OCI-LY3 (cell line): ENCODE measurements around the gene MROH9.

Experiments
- H2AFZ ChIP-seq: fragments of 200-600, 300-600 bp; shearing (Covaris generic); 2 replicates; pipeline ENCODE4 v1.6.0; 2014; ENCODE audit warnings: antibody characterized with exemption, low read depth, low read length
- H3K27ac ChIP-seq: fragments of 200-600, 300-600 bp; sonication (generic); 2 replicates; pipeline ENCODE4 v1.5.1; 2014; ENCODE audit warnings: mild to moderate bottlenecking, low read length, moderate library complexity, mixed read lengths
- H3K27me3 ChIP-seq: fragments of 200-600, 300-600 bp; sonication (generic); 2 replicates; pipeline ENCODE4 v1.6.1; 2014; ENCODE audit warnings: low read depth, low read length, mixed read lengths
- H3K36me3 ChIP-seq: fragments of 200-600, 300-600 bp; sonication (generic); replicated peaks from 2 replicates; pipeline ENCODE3; 2014; ENCODE audit warnings: low read depth, low read length, mixed read lengths
- H3K4me1 ChIP-seq: fragments of 300-600, 200-600 bp; sonication (generic); 2 replicates; pipeline ENCODE4 v1.6.1; 2014; ENCODE audit warnings: low read length, mixed read lengths
- H3K4me2 ChIP-seq: fragments of 200-600, 300-600 bp; sonication (generic); 2 replicates; pipeline ENCODE4 v1.6.1; 2014; ENCODE audit warnings: low read length, mixed read lengths
- H3K4me3 ChIP-seq: fragments of 300-600, 200-600 bp; sonication (generic); 2 replicates; pipeline ENCODE4 v1.5.1; 2014; ENCODE audit warnings: antibody characterized with exemption, mild to moderate bottlenecking, low read length, moderate library complexity
- H3K79me2 ChIP-seq: fragments of 300-600, 200-600 bp; shearing (Covaris generic); 2 replicates; pipeline ENCODE4 v1.6.1; 2014; ENCODE audit warnings: mild to moderate bottlenecking, low read length, mixed read lengths
- H3K9ac ChIP-seq: fragments of 300-600, 200-600 bp; shearing (Covaris generic); 2 replicates; pipeline ENCODE4 v1.6.0; 2014; ENCODE audit warnings: mild to moderate bottlenecking, low read length, moderate library complexity
- H3K9me3 ChIP-seq: fragments of 200-600, 300-600 bp; shearing (Covaris generic); 2 replicates; pipeline ENCODE4 v1.6.1; 2014; ENCODE audit warnings: low read length, mixed read lengths; ENCODE audit not compliant: insufficient read depth
- H4K20me1 ChIP-seq: fragments of 200-600, 300-600 bp; sonication (generic); 2 replicates; pipeline ENCODE4 v1.6.1; 2016; ENCODE audit warnings: low read length, mixed read lengths; ENCODE audit not compliant: insufficient read depth
- EZH2phosphoT487 ChIP-seq: fragments of 200-600 bp; shearing (Covaris generic); IDR thresholded peaks from 2 replicates; pipeline ENCODE4 v1.6.1; 2018; ENCODE audit warnings: antibody characterized with exemption, mixed run types, low read depth
- TF ChIP-seq, protein P1 (sequence below): fragments of 200-600, 300-600 bp; sonication (generic); IDR thresholded peaks from 2 replicates; pipeline ENCODE4 v1.5.1; 2014; ENCODE audit warnings: antibody characterized with exemption, low read length, low read depth

MROH9 gene, protein sequence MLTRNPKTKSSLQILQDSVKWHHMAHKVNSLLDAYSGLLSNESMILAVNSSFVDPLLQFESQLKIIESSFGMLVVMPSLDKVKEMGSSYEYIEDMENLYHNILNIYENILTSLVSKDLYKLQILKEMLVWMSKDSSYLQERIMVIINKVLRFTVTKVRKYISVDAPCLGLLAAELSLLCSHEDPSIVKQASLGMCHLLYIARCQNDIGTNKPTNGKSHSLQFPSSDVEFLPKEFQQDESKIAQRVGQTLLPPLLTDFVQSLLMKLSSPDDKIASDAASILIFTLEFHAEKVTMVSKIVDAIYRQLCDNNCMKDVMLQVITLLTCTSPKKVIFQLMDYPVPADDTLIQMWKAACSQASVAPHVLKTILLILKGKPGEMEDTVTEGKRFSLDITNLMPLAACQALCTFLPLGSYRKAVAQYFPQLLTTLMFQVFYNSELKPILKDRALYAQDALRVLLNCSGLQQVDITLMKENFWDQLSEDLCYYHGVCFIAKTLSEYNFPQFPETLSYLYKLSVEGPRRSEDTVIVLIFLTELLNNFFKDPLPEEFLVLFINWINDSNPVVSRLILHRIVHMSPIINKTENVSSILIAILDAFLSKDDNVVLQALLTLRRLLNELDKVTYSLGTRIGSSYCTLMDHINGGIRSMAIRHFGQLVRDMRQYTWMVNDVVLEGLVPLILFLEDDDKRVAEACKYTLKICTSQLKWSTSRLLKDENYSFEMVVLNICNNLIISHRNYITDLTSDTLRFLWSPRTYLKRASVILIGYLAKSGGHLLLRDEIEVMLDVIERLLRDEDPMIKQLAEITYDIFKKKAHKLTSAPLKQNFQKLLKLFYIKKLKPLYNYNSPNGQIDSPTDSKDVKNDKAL

GRCh38 chr1:170935231-170935630 is at the start of gene MROH9:
MROH9 (plus strand) TSS chr1:170935534; CDS start chr1:170945557, 10,023 bp downstream.
- Histone ChIP-seq H3K27me3 (no peaks in the 10 kb centered on the region), H3K27ac (no peak within 1 kb of the TSS), H3K79me2 (no peaks in the 10 kb centered on the region), H3K36me3 (peaks cover 6% of the 10 kb centered on the region), H2AFZ (no peak within 1 kb of the TSS), H3K4me2 (no peak within 1 kb of the TSS), H3K4me3 (no peak within 1 kb of the TSS), H3K9ac (no peak within 1 kb of the TSS), H3K9me3 (no peaks in the 10 kb centered on the region), H4K20me1 (no peaks in the 10 kb centered on the region), H3K4me1 (peaks cover 29% of the 10 kb centered on the region)
- TF ChIP-seq EZH2phosphoT487: no peak
- TF ChIP-seq, protein P1, sequence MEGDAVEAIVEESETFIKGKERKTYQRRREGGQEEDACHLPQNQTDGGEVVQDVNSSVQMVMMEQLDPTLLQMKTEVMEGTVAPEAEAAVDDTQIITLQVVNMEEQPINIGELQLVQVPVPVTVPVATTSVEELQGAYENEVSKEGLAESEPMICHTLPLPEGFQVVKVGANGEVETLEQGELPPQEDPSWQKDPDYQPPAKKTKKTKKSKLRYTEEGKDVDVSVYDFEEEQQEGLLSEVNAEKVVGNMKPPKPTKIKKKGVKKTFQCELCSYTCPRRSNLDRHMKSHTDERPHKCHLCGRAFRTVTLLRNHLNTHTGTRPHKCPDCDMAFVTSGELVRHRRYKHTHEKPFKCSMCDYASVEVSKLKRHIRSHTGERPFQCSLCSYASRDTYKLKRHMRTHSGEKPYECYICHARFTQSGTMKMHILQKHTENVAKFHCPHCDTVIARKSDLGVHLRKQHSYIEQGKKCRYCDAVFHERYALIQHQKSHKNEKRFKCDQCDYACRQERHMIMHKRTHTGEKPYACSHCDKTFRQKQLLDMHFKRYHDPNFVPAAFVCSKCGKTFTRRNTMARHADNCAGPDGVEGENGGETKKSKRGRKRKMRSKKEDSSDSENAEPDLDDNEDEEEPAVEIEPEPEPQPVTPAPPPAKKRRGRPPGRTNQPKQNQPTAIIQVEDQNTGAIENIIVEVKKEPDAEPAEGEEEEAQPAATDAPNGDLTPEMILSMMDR: no peak

DNA sequence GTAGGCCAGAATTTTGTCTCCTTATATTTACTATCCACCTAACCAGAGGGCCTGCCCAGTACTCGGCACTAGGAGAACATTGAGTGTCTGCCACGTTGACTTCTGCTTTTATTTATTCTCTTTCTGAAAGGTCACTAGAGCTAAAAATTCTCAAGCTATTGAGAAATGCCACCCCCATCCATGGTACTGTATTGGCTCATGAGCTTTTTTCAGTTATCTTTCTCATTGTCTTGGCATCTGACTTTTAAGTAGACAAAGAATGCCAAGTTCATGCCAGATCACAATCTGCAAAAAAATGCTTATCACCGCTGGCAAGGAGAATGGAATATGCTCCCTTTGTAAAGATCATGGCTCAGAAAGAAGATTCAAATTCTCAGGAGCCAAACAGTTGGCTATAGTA is 49.8 kb upstream of the MROH9 start:
- Histone ChIP-seq H3K36me3 (no peaks in the 10 kb centered on the region), H3K27me3 (no peaks in the 10 kb centered on the region), H3K4me1 (peaks cover 13% of the 10 kb centered on the region), H3K27ac (no peak overlapping the region), H3K4me2 (no peak overlapping the region), H3K9me3 (no peaks in the 10 kb centered on the region), H3K79me2 (no peaks in the 10 kb centered on the region), H3K9ac (no peak overlapping the region), H4K20me1 (no peaks in the 10 kb centered on the region), H2AFZ (no peak overlapping the region), H3K4me3 (no peak overlapping the region)
- TF ChIP-seq EZH2phosphoT487: no peak
- TF ChIP-seq, protein P1: no peak

- Histone ChIP-seq H3K4me2 (no peak overlapping the region), H3K9ac (no peak overlapping the region), H3K9me3 (no peaks in the 10 kb centered on the region)
Observed at GRCh38 chr1:170886460-170886859, 48.9 kb upstream of the MROH9 start.

GRCh38 chr1:170887726-170888125 is 47.6 kb upstream of the MROH9 start:
- H3K36me3 ChIP-seq: no peaks in the 10 kb centered on the region
- H3K27ac ChIP-seq: no peak overlapping the region
- no peaks in the 10 kb centered on the region for H3K27me3 ChIP-seq
- H3K4me1 ChIP-seq: no peaks in the 10 kb centered on the region
- no peaks in the 10 kb centered on the region for H3K9me3 ChIP-seq
- no peak for TF ChIP-seq EZH2phosphoT487
- TF ChIP-seq, protein P1: no peak
- no peak overlapping the region for H2AFZ ChIP-seq
- no peaks in the 10 kb centered on the region for H4K20me1 ChIP-seq
- no peak overlapping the region for H3K9ac ChIP-seq
- H3K79me2 ChIP-seq: no peaks in the 10 kb centered on the region
- H3K4me3 ChIP-seq: no peak overlapping the region
- no peak overlapping the region for H3K4me2 ChIP-seq

More at GRCh38 chr1:170886460-170886859, 48.9 kb upstream of the MROH9 start:
- Histone ChIP-seq H3K36me3 (no peaks in the 10 kb centered on the region), H4K20me1 (no peaks in the 10 kb centered on the region), H3K79me2 (no peaks in the 10 kb centered on the region), H3K4me1 (peaks cover 4% of the 10 kb centered on the region), H3K27me3 (no peaks in the 10 kb centered on the region), H3K4me3 (no peak overlapping the region), H2AFZ (no peak overlapping the region), H3K27ac (no peak overlapping the region)
- no peak for TF ChIP-seq EZH2phosphoT487
- TF ChIP-seq, protein P1: no peak
